Measurements from ENCODE around the gene BICRA. TPM values are rescaled to one million over a fixed set of nuclear protein-coding genes. Genes with fewer than 3 reads are reported as not detected.

Gene BICRA
- total RNA-seq, 1 experiment from 2014 or later, result 29.3 TPM

GRCh38 chr19:47646924-47647323 lies 38.0 kb downstream of the BICRA start:
- H2BK12ac ChIP-seq (ENCODE audit: insufficient read length, low read depth, low read length), result no peak overlapping the region
- no peaks in the 10 kb centered on the region for H4K20me1 ChIP-seq (ENCODE audit: control insufficient read depth, insufficient read depth, insufficient read length)
- H3K23me2 ChIP-seq (ENCODE audit: insufficient read length, low read depth, low read length, poor library complexity, severe bottlenecking), result no peaks in the 10 kb centered on the region
- no peak overlapping the region for H3K23ac ChIP-seq (ENCODE audit: insufficient read length, low read depth, low read length)
- peaks cover 6% of the 10 kb centered on the region; the same call in 1 of the 2 replicates for H3K4me1 ChIP-seq (ENCODE audit: insufficient read depth, low read length)
- H2BK20ac ChIP-seq (ENCODE audit: low read depth, low read length, poor library complexity, severe bottlenecking), result no peak overlapping the region
- no peak overlapping the region for H3K14ac ChIP-seq (ENCODE audit: insufficient read depth, low read length)
- Mint-ChIP-seq H3K27me3 (ENCODE audit: low read depth) (no peaks in the 10 kb centered on the region; the same call in 1 of the 2 replicates), H3K36me3 (ENCODE audit: insufficient read depth in 1 of 3, low read depth in 3 of 3) (peaks cover 25 to 53% (median 39%) of the 10 kb centered on the region in 3 experiments), H3K9me3 (peaks cover 6 to 10% of the 10 kb centered on the region in 2 experiments; a peak in 4 of 5 replicates), H3K4me3 (no peak overlapping the region), H3K4me1 (peaks cover 13 to 23% of the 10 kb centered on the region in 2 experiments), H3K27ac (no peak overlapping the region; a peak in 1 of 7 replicates)
- no peak overlapping the region for H2AK5ac ChIP-seq (ENCODE audit: insufficient read length, low read length)
- H3K9me3 ChIP-seq (ENCODE audit: control insufficient read depth, low read depth, low read length), result peaks cover 4% of the 10 kb centered on the region
- no peak overlapping the region for H3K9ac ChIP-seq (ENCODE audit: extremely low read depth, insufficient read length, low read length)
- no peak overlapping the region for H4K8ac ChIP-seq (replicated peaks; ENCODE audit: insufficient read length, low read depth, low read length)
- no peak overlapping the region for H3K4ac ChIP-seq (ENCODE audit: low read depth, low read length)
- no peak overlapping the region; the same call in 1 of the 2 replicates for H2BK15ac ChIP-seq (ENCODE audit: low read depth, low read length)
- H2BK5ac ChIP-seq (ENCODE audit: insufficient read length, low read length), result no peak overlapping the region
- no peak overlapping the region for H3K4me2 ChIP-seq (ENCODE audit: insufficient read depth, insufficient read length, low read length)
- no peak overlapping the region for H4K91ac ChIP-seq (ENCODE audit: insufficient read length, low read depth, low read length)
- H3K18ac ChIP-seq (ENCODE audit: insufficient read length, low read depth, low read length), result no peak overlapping the region
- H3T11ph ChIP-seq (ENCODE audit: low read length), result no peak overlapping the region
- H3K79me2 ChIP-seq (ENCODE audit: insufficient read depth, low read length), result peaks cover 18% of the 10 kb centered on the region; the same call in 1 of the 2 replicates
- no CpG with 5 or more reads among the region's 7 CpGs for WGBS (ENCODE audit: extremely low coverage, insufficient read length, low lambda C conversion rate)
- no peak overlapping the region for H3K27ac ChIP-seq (ENCODE audit: insufficient read length, low read depth, low read length)
- TF ChIP-seq, protein P1, sequence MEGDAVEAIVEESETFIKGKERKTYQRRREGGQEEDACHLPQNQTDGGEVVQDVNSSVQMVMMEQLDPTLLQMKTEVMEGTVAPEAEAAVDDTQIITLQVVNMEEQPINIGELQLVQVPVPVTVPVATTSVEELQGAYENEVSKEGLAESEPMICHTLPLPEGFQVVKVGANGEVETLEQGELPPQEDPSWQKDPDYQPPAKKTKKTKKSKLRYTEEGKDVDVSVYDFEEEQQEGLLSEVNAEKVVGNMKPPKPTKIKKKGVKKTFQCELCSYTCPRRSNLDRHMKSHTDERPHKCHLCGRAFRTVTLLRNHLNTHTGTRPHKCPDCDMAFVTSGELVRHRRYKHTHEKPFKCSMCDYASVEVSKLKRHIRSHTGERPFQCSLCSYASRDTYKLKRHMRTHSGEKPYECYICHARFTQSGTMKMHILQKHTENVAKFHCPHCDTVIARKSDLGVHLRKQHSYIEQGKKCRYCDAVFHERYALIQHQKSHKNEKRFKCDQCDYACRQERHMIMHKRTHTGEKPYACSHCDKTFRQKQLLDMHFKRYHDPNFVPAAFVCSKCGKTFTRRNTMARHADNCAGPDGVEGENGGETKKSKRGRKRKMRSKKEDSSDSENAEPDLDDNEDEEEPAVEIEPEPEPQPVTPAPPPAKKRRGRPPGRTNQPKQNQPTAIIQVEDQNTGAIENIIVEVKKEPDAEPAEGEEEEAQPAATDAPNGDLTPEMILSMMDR (conservative IDR thresholded peaks at IDR 0.05), result no peak
- H4K5ac ChIP-seq (ENCODE audit: insufficient read length, low read depth, low read length), result no peak overlapping the region
- no peak overlapping the region for H3K56ac ChIP-seq (ENCODE audit: insufficient read length, low read depth, low read length)
- H3K79me1 ChIP-seq (ENCODE audit: insufficient read depth, low read depth, low read length, poor library complexity, severe bottlenecking), result peaks cover 14% of the 10 kb centered on the region
- DNase-seq, result no peak
- no peaks in the 10 kb centered on the region for H3K27me3 ChIP-seq (ENCODE audit: insufficient read depth, low read length)
- no peak overlapping the region for H2AFZ ChIP-seq (ENCODE audit: low read length)
- H2BK120ac ChIP-seq (ENCODE audit: low read depth, low read length, poor library complexity, severe bottlenecking), result no peak overlapping the region

Data from H9 (cell line).